Stomach (tissue), 9 donors: ENCODE data around the gene JPH2. TPM values are rescaled to one million over a fixed set of nuclear protein-coding genes. Genes with fewer than 3 reads are reported as not detected.
A peak's percentile ranks its signal among the peaks of the same experiment; 100 is the strongest.

Experiments
- DNase-seq, 2 donors: peaks; one replicate each; pipeline versions ENCODE4 v3.0.0 to v3.0.0-alpha.2; 2013 to 2019
- H3K27ac ChIP-seq, 5 donors: fragments of 200-600 bp in 4 of 5; sonication (generic) in 4 of 5; one replicate each; pipeline ENCODE4 v1.5.1; 2013 to 2019; ENCODE audit warnings: mild to moderate bottlenecking in 1 of 5, moderate library complexity in 1 of 5
- H3K27me3 ChIP-seq, 3 donors: fragments of 200-600 bp; sonication (generic); one replicate each; pipeline ENCODE4 v1.5.1; 2017 to 2019; ENCODE audit warnings: mixed run types in 1 of 3
- H3K36me3 ChIP-seq, 4 donors: fragments of 200-600 bp; sonication (generic); 1 replicate in 3 of 4; 2 replicates in 1 of 4; pipeline ENCODE4 v1.5.1; 2016 to 2019
- H3K4me1 ChIP-seq, 4 donors: fragments of 200-600 bp; sonication (generic); one replicate each; pipeline ENCODE4 v1.5.1; 2016 to 2019
- H3K4me3 ChIP-seq, 4 donors: fragments of 200-600 bp; sonication (generic) in 3 of 4; one replicate each; pipeline ENCODE4 v1.5.1; 2016 to 2019; ENCODE audit warnings: mild to moderate bottlenecking in 1 of 4
- H3K9me3 ChIP-seq, 4 donors: fragments of 200-600 bp; sonication (generic); one replicate each; pipeline ENCODE4 v1.5.1; 2016 to 2019
- EP300 ChIP-seq: sonication (generic); formaldehyde crosslinking; IDR thresholded peaks from one replicate; pipeline ENCODE4 v1.6.1; 2017; ENCODE audit warnings: antibody characterized with exemption
- POLR2A ChIP-seq, 4 donors: fragments of 450-650 bp; IDR thresholded peaks; one replicate each; pipeline ENCODE4 v1.6.1; 2016; ENCODE audit warnings: antibody characterized with exemption in 4 of 4, control low read depth in 2 of 4, mild to moderate bottlenecking in 1 of 4, moderate library complexity in 1 of 4
- POLR2AphosphoS5 ChIP-seq, 3 donors: sonication (generic); formaldehyde crosslinking; IDR thresholded peaks; one replicate each; pipeline ENCODE4 v1.6.1; 2016; ENCODE audit warnings: antibody characterized with exemption in 3 of 3
- WGBS, 5 donors: extraction: QIAGEN DNeasy Blood & Tissue Kit in 3 of 5; methylation state at CpG; one replicate each; pipeline versions ENCODE4 v1.1.5 to v1.1.7; 2013 to 2018; 5-methylcytosine and 5-hydroxymethylcytosine counted together
- intact Hi-C: fragments of 100-400 bp; cut with DNase I; formaldehyde crosslinking; loops from one replicate; pipeline ENCODE4 v1.15.1; 2023; ENCODE audit warnings: low total_unique reads
- polyA plus RNA-seq, 3 donors: library from polyadenylated mRNA; stranded (reverse); fragments of 200-250 nt; gene quantifications; one replicate each; pipeline ENCODE4 v1.2.3, GENCODE V29; 2013
- total RNA-seq, 5 donors: library from RNA; depleted of rRNA; stranded (reverse); fragments of >200 nt; gene quantifications; one replicate each; pipeline versions ENCODE4 v1.1.0 to v1.2.3, GENCODE V29; 2014 to 2016
- TF ChIP-seq, protein P1 (sequence below), 7 experiments: fragments of 450-650 bp in 4 of 7; fragments of 200-600 bp in 3 of 7; sonication (generic) in 3 of 7; IDR thresholded peaks; one replicate each; pipeline ENCODE4 v1.5.1; 2016 to 2019; ENCODE audit warnings: antibody characterized with exemption in 7 of 7, control low read depth in 2 of 7, mild to moderate bottlenecking in 1 of 7
- donor health status: healthy with polysubstance abuse.
- donor health status: Bipolar disorder and iron deficiency.
- donor health status: healthy.

Gene JPH2
- total and polyA plus RNA-seq, 8 donors: 0.15 to 51.9 (median 10.9) TPM

DNA sequence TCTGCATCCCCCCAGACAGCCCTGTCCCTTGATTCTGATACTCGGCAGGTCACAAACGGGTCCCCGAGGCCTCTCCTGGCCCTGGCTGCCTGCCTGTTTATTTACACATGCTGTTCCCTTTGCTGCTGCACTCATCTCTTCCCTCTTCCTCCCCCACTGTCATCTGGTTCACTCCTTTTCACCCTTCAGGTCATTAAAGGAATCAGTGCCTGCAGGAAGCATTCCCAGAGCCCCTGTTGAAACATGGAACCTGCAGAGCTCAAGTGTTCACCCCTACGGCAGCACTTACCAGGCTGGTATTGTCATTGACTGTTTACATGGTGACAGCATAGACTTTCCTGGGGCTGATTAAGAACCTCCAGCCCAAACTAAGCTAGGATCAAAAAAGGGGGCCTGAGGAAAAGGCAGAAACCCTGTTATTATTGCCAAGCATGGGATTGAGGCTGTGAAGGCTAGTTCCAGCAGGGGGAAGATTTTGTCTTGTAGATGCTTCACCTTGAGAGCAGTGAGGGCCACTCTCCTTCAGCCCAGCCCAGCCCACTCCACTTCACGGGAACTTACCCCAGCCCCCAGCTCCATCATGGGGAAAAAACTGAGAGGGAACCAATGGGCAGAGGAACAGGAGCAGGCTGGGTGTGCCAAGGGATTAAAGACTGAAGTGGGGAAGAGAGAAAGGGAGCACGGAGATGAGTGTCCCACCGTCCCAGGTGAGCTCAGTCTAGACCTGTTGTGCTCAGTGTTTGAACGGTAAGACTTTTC is 73.2 kb downstream of the JPH2 start:
- H3K27ac ChIP-seq: peak overlapping the region in 2 of 5 donors; percentile 30 to 49
- H3K4me3 ChIP-seq: no peak overlapping the region
- TF ChIP-seq POLR2A (IDR thresholded peaks at IDR 0.05) (no peak), POLR2AphosphoS5 (IDR thresholded peaks at IDR 0.05) (no peak), EP300 (no peak)
- TF ChIP-seq, protein P1, sequence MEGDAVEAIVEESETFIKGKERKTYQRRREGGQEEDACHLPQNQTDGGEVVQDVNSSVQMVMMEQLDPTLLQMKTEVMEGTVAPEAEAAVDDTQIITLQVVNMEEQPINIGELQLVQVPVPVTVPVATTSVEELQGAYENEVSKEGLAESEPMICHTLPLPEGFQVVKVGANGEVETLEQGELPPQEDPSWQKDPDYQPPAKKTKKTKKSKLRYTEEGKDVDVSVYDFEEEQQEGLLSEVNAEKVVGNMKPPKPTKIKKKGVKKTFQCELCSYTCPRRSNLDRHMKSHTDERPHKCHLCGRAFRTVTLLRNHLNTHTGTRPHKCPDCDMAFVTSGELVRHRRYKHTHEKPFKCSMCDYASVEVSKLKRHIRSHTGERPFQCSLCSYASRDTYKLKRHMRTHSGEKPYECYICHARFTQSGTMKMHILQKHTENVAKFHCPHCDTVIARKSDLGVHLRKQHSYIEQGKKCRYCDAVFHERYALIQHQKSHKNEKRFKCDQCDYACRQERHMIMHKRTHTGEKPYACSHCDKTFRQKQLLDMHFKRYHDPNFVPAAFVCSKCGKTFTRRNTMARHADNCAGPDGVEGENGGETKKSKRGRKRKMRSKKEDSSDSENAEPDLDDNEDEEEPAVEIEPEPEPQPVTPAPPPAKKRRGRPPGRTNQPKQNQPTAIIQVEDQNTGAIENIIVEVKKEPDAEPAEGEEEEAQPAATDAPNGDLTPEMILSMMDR (IDR thresholded peaks at IDR 0.05): no peak
- no peak for DNase-seq
- no peaks in the 10 kb centered on the region for H3K36me3 ChIP-seq
- H3K27me3 ChIP-seq: peaks cover 0 to 49% (median 16%) of the 10 kb centered on the region in 3 donors
- H3K9me3 ChIP-seq: no peaks in the 10 kb centered on the region
- intact Hi-C loops: no loop called here
- WGBS, 5 donors: 40 to 62% (median 55%) methylated on average over 8 of the region's 8 CpGs
- H3K4me1 ChIP-seq: peaks cover 6 to 40% (median 16%) of the 10 kb centered on the region in 4 donors

DNA sequence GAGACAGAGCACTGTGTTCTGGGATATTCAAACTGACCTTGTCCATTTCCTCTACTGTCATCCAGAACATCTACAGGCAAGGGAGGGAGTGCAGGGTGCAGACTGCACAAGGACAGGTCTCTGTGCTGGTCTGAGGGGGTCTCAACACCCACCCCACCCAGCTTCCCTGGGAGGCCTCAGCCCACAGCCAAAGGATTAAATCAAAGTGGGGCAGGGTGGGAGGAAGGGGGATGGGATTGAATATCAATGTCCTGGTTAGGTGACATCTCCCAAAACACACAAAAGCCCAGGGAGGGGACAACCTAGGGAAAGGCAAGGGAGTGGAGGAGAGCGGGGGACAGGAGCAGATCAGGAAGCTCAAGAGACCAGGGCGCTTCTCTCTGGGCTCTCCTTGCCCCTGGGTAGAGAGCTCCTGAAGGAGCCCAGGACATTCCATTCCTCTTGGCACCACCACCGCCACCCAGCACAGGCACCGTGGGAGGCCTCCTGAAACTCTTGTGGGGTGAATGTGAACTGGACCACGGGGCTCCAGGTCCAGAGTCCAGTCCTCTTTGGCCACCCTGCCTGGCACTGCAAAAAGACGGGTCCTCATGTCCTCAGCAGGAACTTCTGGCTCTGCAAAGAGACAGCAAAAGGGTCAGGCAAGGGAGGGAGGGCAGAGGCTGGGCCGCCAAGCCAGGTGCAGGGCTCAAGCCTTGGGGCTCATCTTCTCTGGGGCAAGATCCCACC is 73.9 kb downstream of the JPH2 start:
- Histone ChIP-seq H3K36me3 (no peaks in the 10 kb centered on the region), H3K9me3 (peaks cover 0 to 4% (median 3%) of the 10 kb centered on the region in 4 donors), H3K4me1 (peaks cover 6 to 40% (median 16%) of the 10 kb centered on the region in 4 donors), H3K4me3 (no peak overlapping the region), H3K27me3 (peaks cover 0 to 52% (median 17%) of the 10 kb centered on the region in 3 donors), H3K27ac (peak overlapping the region in 3 of 5 donors; percentile 1 to 49 (median 30))
- TF ChIP-seq POLR2A (IDR thresholded peaks at IDR 0.05) (no peak), EP300 (no peak), POLR2AphosphoS5 (IDR thresholded peaks at IDR 0.05) (no peak)
- TF ChIP-seq, protein P1 (IDR thresholded peaks at IDR 0.05): no peak
- WGBS, 5 donors: 61 to 72% (median 70%) methylated on average over 7 of the region's 7 CpGs
- no peak for DNase-seq
- intact Hi-C loops: no loop called here

DNA sequence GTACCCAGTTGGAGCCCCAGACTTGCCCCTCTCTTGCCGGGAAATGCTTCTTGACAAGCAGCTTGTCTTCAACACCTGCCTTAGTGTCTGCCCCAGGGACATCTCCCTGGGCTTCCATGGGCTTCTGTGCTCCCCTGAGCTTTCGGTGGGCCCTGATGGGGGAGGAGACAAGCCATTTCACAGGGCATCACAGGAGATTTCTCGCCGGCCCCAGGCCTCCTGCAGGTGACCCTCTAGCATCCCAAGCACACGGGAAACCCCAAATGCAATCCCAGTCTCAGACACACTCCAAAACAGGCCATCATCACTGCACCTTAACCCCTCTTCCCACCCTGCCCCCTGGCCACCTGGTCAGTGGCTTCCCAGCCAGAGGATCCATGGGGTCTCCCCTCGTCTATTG is 74.5 kb downstream of the JPH2 start:
- peaks cover 0 to 10% (median 7%) of the 10 kb centered on the region in 4 donors for H3K9me3 ChIP-seq
- peak overlapping the region in 2 of 5 donors; percentile 1 to 49 for H3K27ac ChIP-seq
- peaks cover 6 to 40% (median 15%) of the 10 kb centered on the region in 4 donors for H3K4me1 ChIP-seq
- no peaks in the 10 kb centered on the region for H3K36me3 ChIP-seq
- WGBS, 5 donors: 65 to 85% (median 81%) methylated on average over 6 of the region's 6 CpGs
- DNase-seq: no peak
- H3K27me3 ChIP-seq: peaks cover 0 to 52% (median 17%) of the 10 kb centered on the region in 3 donors
- intact Hi-C loops: no loop called here
- TF ChIP-seq POLR2A (IDR thresholded peaks at IDR 0.05): no peak
- no peak for TF ChIP-seq EP300
- TF ChIP-seq, protein P1 (IDR thresholded peaks at IDR 0.05): no peak
- no peak for TF ChIP-seq POLR2AphosphoS5 (IDR thresholded peaks at IDR 0.05)
- no peak overlapping the region for H3K4me3 ChIP-seq

DNA sequence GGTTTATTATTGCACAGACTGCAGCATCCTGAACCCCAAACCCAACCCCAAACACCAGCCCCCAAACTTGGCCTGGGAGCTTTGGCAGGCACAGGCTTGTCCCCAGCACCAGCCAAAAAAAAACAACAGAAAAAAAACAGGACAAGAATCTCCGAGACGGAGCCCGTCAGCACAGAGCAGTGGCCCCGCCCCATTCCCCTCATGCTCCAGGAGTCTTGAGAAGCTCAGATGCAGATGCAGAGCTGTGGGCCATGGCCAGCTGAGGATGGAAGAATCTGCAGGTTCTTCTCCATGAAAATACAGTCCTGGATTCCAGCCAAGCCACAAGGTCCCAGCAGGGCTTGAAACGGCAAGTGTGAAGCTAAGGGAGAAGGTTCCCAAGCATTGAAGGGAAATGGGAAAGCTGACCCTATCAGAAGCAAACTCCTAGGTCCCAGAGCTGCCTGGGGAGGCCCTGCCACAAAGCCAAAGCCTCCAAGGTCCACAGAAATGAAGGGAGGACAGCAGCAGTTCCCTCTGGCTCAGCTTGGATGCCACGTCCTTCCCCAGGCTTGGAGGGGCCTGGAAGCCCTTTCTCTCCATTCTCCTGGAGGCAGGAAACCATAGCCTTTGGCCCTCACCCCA is 75.2 kb downstream of the JPH2 start:
- Histone ChIP-seq H3K27me3 (peaks cover 0 to 54% (median 17%) of the 10 kb centered on the region in 3 donors), H3K4me3 (no peak overlapping the region), H3K9me3 (peaks cover 0 to 10% (median 7%) of the 10 kb centered on the region in 4 donors), H3K27ac (peak overlapping the region in 1 of 5 donors; percentile 49), H3K4me1 (peaks cover 6 to 33% (median 13%) of the 10 kb centered on the region in 4 donors), H3K36me3 (no peaks in the 10 kb centered on the region)
- peak in 1 of 2 donors; percentile 32 for DNase-seq
- WGBS, 5 donors: 28 to 32% (median 30%) methylated on average over 6 of the region's 6 CpGs
- no peak for TF ChIP-seq POLR2A (IDR thresholded peaks at IDR 0.05)
- no peak for TF ChIP-seq POLR2AphosphoS5 (IDR thresholded peaks at IDR 0.05)
- TF ChIP-seq, protein P1 (IDR thresholded peaks at IDR 0.05): no peak
- no peak for TF ChIP-seq EP300
- intact Hi-C loops: no loop called here
